GM18498 (cell line): ENCODE results near the gene MIEN1.
"Not testable (repeated sequence)": the region's sequence is repeated elsewhere in the genome, so short reads cannot be mapped to it uniquely, and the experiment has no call there.

Experiments used
- ATAC-seq: cut with Tn5 transposase; IDR thresholded peaks from one replicate; pipeline ENCODE4 v1.9.1; 2021; ENCODE audit warnings: mild to moderate bottlenecking, moderate library complexity; ENCODE audit not compliant: unreplicated experiment

Gene MIEN1

DNA sequence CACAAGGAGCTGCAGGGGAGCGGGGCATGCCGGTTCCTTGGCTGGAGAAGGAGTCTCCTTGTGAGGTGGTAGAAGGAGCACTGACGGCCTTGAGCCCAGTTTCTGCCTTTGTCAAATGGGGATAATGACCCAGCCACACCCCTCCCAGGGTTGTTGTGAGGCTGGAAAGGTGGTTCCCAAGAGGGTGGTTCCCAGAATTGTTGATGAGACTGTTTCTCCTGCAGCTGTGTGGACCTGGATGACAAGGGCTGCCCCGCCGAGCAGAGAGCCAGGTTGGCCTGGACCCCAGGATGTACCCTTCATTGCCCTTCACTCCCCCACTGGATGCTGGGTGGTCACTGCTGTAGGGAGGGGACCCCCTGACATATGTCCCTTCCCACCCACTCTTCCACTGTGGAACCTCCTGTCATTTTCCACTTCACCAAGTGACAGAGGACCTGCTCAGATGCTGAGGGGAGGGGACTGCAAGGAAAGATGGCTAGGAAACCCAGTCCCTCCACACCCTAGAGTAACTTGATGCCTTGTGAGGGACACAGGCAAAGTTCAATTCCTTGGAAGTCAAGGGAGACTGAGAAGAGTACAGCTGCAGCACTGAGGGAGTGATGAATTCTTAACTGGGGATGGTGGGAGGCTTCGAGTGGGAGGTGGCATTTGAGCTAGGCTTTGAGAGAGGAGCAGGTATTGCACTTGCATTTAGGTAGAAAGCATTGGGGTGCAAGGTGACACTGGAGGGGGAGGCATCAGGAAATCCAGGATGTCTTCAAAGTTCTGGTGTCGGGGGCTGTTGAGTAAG, 10.6 kb downstream of the MIEN1 start:
- ATAC-seq: no peak

DNA sequence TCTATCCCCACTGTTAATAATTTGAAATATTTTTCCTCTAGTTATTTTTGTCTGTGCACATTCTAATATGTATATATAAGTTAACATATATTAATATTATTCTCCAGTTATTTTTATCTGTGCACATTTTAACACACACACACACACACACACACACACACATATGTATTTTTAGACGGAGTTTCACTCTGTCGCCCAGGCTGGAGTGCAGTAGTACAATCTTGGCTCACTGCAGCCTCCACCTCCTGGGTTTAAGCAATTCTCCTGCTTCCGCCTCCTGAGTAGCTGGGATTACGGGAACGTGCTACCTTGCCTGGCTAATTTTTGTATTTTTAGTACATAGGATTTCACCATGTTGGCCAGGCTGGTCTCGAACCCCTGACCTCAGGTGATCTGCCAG, 12.7 kb downstream of the MIEN1 start:
- ATAC-seq: no peak

DNA sequence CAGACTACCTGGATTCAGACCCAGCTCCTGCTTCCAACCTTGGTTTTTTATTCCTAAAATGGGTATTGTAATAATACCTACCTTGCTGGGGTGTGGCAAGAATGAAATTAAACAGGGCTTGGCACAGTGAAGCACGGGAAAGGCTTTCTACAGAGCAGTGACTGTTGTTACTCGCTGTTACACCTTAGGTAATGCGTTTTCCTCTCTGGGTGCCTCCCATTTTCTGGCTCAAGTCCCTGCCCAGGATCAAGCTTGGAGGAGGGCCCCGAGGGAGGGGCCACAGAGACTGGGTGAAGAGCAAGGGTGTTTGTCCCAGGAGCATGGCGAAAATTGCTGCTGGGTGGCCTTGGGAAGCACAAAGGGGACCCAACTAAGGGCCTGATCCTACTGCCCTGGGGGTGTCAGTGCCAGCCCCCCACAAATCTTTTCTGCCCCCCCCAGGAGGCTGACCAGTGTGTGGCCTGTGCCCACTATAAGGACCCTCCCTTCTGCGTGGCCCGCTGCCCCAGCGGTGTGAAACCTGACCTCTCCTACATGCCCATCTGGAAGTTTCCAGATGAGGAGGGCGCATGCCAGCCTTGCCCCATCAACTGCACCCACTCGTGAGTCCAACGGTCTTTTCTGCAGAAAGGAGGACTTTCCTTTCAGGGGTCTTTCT, 13.3 kb downstream of the MIEN1 start:
- no peak for ATAC-seq

DNA sequence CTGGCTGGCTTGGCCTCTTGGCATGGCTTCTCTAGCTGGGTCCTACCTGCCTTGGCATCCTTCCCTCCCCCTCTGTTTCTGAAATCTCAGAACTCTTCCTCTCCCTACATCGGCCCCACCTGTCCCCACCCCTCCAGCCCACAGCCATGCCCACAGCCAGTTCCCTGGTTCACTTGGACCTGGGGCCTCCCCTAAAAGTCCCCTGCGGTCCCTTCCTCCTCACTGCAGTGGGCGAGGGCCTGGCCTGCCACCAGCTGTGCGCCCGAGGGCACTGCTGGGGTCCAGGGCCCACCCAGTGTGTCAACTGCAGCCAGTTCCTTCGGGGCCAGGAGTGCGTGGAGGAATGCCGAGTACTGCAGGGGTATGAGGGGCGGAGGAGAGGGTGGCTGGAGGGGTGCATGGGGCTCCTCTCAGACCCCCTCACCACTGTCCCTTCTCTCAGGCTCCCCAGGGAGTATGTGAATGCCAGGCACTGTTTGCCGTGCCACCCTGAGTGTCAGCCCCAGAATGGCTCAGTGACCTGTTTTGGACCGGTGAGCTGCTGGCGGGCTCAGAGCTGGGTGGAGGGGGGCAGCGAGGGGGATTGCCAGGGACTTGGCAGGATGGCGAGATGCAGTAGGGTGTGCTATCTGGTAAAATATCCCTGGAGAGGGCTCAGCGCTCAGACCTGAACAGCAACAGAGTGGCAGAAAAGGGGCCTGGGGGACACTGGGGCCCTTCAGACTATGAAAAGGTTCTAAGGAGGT, 14.1 kb downstream of the MIEN1 start:
- ATAC-seq: no peak

DNA sequence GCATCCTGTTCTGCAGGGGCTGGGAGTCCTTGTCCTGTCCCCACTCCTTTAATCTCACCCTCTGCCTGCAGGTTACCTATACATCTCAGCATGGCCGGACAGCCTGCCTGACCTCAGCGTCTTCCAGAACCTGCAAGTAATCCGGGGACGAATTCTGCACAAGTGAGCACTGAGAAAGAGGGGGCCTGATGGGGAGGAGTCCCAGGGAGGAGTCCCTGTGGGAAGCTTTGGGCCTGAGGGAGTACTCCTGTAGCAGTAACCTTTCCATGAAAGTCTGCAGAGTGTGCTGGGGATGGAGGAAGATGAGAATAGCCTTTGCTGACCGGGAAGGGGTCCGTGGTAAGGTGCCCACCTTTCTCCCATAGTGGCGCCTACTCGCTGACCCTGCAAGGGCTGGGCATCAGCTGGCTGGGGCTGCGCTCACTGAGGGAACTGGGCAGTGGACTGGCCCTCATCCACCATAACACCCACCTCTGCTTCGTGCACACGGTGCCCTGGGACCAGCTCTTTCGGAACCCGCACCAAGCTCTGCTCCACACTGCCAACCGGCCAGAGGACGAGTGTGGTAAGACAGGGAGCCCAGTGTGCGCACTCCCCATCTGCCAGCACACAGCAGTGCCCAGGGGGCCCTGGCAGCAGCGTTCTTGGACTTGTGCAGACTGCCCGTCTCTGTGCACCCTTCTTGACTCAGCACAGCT, 14.8 kb downstream of the MIEN1 start:
- no peak for ATAC-seq

- no peak for ATAC-seq
These were observed 16.1 kb downstream of the MIEN1 start for GRCh38 chr17:39714234-39714633.

DNA sequence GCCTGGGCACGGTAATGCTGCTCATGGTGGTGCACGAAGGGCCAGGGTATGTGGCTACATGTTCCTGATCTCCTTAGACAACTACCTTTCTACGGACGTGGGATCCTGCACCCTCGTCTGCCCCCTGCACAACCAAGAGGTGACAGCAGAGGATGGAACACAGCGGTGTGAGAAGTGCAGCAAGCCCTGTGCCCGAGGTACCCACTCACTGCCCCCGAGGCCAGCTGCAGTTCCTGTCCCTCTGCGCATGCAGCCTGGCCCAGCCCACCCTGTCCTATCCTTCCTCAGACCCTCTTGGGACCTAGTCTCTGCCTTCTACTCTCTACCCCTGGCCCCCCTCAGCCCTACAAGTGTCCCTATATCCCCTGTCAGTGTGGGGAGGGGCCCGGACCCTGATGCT, 18.5 kb downstream of the MIEN1 start:
- no peak for ATAC-seq

DNA sequence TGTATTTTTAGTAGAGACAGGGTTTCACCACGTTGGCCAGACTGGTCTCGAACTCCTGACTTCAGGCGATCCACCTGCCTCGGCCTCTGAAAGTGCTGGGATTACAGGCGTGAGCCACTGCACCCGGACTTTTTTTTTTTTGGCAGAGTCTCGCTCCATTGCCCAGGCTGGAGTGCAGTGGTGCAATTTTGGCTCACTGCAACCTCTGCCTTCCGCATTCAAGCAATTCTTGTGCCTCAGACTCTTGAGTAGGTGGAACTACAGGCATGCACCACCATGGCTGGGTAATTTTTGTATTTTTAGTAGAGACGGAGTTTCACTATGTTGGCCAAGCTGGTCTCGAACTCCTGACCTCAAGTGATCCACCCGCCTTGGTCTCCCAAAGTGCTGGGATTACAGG, 19.3 kb downstream of the MIEN1 start:
- not testable (repeated sequence) for ATAC-seq

DNA sequence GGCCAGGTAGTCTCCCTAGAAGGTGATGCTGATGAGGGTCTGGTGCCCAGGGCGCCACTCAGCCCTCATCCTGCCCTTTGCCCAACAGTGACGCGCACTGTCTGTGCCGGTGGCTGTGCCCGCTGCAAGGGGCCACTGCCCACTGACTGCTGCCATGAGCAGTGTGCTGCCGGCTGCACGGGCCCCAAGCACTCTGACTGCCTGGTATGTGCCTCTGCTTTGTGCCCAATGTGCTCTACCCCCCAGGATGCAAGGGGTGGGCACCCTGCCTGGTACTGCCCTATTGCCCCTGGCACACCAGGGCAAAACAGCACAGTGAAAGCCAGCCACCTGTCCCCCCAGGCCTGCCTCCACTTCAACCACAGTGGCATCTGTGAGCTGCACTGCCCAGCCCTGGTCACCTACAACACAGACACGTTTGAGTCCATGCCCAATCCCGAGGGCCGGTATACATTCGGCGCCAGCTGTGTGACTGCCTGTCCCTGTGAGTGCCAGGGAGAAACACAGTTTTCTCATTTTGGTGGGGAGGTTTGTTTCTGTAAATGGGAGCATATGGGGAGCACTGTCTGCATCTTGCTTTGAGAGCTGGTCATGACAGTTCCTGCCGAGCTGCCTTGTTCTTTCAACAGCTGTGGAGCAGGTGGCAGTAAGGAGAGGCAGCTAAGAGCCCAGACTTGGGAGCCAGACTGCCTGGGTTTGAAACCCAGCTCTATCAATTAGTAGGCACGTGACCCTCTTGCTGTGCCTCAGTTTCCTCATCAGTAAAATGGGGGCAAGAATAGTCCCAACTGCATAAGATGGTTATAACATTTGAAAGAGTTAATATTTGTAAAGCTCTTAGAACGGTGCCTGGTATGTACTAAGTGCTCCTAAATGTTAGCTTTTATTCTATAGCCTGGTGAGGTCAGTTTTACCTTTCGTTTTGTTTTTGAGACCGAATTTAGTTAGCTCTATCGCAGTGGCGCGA, 20.1 kb downstream of the MIEN1 start:
- ATAC-seq: no peak

GRCh38 chr17:39709319-39709997, 20.9 kb downstream of the MIEN1 start:
- ATAC-seq: no peak

DNA sequence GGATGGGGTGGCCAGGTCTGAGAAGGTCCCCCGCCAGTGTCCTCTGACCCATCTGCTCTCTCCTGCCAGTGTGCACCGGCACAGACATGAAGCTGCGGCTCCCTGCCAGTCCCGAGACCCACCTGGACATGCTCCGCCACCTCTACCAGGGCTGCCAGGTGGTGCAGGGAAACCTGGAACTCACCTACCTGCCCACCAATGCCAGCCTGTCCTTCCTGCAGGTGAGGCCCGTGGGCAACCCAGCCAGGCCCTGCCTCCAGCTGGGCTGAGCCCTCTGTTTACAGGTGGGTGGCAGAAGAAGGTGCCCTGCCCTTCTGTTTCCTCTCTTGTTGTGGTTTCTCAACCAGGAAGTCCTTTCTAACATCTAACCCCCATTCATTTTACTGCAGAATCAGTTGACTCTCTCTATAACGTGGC, 23.4 kb downstream of the MIEN1 start:
- ATAC-seq: no peak

DNA sequence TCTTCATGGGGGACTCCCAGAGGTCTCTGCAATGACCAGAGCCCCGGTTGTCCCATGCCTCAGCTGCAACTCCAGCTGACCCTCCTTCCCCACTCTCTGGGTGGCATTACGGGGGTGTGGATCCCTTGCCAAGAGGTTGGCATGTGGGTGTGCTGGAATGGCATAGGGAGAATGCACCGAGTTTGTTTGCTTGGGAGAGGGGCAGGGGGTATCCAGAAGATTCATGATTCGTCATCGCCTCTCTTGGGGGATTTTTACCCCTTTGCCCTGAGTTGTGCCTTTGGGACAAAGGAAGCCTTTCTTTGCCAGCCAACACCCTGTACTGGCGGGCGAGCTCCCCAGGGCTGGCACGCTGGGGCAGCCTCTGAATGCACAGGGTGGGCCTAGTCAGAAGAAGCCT, 23.9 kb downstream of the MIEN1 start:
- ATAC-seq: no peak

GRCh38 chr17:39705786-39706348, 24.5 kb downstream of the MIEN1 start:
- ATAC-seq: no peak

DNA sequence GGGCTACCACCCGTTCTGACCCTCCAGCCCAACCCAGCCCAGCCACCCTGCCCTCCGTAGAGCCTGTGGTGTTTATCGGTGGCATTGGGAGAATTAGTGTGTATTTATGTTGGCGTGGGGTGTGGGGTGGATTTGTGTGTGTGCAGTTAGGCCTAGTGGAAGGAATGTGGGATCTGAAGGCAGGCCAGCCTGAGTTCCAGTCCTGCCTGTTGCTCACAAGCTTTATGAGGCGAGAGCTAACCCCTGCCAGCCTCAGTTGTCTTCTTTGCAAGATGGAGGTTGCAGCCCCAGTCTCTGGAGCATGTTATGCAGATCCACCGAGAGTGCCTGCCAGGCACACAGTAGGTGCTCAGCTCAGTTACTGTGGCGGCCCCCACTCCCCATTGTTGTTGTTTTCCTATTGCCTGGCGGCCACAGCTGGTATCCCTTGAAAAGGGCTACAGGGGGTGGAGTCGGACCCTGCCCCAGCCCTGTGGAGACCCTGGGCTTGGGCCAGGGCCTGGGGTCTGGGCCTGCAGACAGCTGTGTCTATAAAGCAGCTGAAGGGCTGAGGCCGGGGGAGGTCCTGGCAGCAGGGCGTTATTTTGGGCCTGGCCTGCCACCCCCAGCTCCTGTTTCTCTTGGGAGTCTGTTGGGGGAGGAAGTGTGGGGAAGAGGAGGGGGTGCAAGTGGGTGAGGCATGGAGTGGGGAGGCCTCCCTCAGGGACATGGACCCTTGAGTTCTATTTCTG, 25.3 kb downstream of the MIEN1 start:
- no peak for ATAC-seq

GRCh38 chr17:39703913-39704312, 26.4 kb downstream of the MIEN1 start:
- no peak for ATAC-seq

DNA sequence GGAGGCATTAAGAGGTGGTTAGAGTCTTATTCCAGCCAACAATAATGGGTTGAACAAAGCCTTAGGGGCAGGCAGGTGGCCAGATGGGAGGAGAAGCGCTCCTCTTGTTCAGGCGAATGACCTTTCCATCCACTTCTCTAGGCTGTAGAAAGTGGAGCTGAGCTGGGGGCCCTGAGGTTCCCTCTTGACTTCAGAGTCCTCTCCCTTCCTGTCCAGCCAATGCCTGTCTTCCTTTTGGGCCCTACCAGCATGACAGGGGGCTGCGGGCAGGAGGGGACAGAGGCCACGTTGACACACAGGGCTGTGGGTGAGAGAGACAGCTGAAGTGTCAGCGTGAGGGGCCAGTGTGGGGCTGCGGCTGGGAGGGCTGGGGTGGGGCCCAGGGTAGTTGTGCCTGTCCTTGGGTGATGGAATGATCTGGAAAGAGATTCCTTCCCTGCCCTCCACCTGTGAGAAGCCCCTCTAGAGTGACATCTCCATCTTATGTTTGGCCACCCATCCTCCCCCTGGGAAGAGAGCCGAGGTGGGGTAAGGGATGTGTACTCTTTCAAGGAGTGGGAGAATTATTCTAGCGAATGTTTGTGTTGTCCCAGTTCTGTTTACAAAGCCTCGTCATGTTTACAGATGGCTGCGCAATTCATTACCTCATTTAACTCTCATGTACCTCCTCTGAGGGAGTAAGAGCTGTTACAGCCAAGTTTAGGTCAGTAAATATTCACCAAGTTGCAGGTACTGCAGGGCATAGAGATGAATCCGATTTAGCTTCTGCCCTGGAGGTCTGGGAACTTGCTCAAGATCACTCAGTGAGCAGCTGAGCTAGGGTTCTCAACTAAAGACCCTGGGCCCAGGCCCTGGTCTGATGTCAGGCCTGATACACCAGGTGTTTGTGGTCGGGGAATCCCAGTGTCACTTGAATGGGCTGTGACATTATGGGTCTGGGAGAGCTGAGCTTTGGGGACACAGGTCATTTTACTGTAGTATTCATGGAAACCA, 27.1 kb downstream of the MIEN1 start:
- no peak for ATAC-seq

- no peak for ATAC-seq
These were observed 28.4 kb downstream of the MIEN1 start for GRCh38 chr17:39701784-39702422.
